Measurements from ENCODE around the gene MSI2.
A peak's percentile ranks its signal among the peaks of the same experiment; 100 is the strongest.

Gene MSI2

GRCh38 chr17:57419940-57420550, 163.7 kb downstream of the MSI2 start:
- no peak for DNase-seq (ENCODE audit: low read depth)
- H3K4me3 ChIP-seq (ENCODE audit: low read length), result no peak overlapping the region
- no peak for TF ChIP-seq CTCF (IDR thresholded peaks at IDR 0.05; ENCODE audit: insufficient read depth, low read depth, low read length, missing control alignments)

GRCh38 chr17:57420734-57421717, 164.7 kb downstream of the MSI2 start:
- no peak for TF ChIP-seq CTCF (IDR thresholded peaks at IDR 0.05; ENCODE audit: insufficient read depth, low read depth, low read length, missing control alignments)
- DNase-seq (ENCODE audit: low read depth), result no peak
- no peak overlapping the region for H3K4me3 ChIP-seq (ENCODE audit: low read length)

GRCh38 chr17:57422574-57423164, 166.3 kb downstream of the MSI2 start:
- peak; percentile 78 for DNase-seq (ENCODE audit: low read depth)
- TF ChIP-seq CTCF (IDR thresholded peaks at IDR 0.05; ENCODE audit: insufficient read depth, low read depth, low read length, missing control alignments), result no peak
- H3K4me3 ChIP-seq (ENCODE audit: low read length), result no peak overlapping the region

GRCh38 chr17:57423541-57423940, 167.2 kb downstream of the MSI2 start:
- no peak overlapping the region for H3K4me3 ChIP-seq (ENCODE audit: low read length)
- no peak for TF ChIP-seq CTCF (IDR thresholded peaks at IDR 0.05; ENCODE audit: insufficient read depth, low read depth, low read length, missing control alignments)
- DNase-seq (ENCODE audit: low read depth), result no peak

GRCh38 chr17:57424273-57424672, 167.9 kb downstream of the MSI2 start:
- TF ChIP-seq CTCF (IDR thresholded peaks at IDR 0.05; ENCODE audit: insufficient read depth, low read depth, low read length, missing control alignments), result no peak
- no peak for DNase-seq (ENCODE audit: low read depth)
- no peak overlapping the region for H3K4me3 ChIP-seq (ENCODE audit: low read length)

GRCh38 chr17:57424777-57425188, 168.5 kb downstream of the MSI2 start:
- H3K4me3 ChIP-seq (ENCODE audit: low read length), result no peak overlapping the region
- peak; percentile 29 for DNase-seq (ENCODE audit: low read depth)
- TF ChIP-seq CTCF (IDR thresholded peaks at IDR 0.05; ENCODE audit: insufficient read depth, low read depth, low read length, missing control alignments), result no peak

Measured in epithelial cell of esophagus (primary cell).